ENCODE measurements around the gene ANKMY1.
"Not testable (repeated sequence)": the region's sequence is repeated elsewhere in the genome, so short reads cannot be mapped to it uniquely, and the experiment has no call there.

The ANKMY1 gene

DNA sequence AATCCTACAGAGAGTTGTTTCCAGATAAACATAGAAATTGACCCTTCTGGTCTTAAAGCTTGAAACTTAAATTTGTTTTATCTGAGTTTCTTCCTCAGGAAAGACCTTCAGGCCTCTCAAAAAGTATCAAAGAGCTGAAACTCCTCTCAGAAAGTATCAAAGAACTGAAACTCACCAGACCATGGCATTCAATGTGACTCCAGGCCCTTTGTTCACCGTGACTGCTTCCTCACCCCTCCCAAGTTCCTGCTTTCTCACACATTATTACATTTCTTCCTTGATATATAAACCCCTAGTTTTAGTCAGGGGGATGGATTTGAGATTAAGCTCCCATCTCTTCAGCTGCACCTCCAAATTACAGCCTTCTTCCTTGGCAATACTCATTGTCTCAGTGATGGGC is 6.0 kb downstream of the ANKMY1 start:
- H3K4me3 ChIP-seq (ENCODE audit: control insufficient read depth, low read depth, low read length) = no peak overlapping the region
- no peak for DNase-seq (ENCODE audit: low read depth)
- TF ChIP-seq, protein P1, sequence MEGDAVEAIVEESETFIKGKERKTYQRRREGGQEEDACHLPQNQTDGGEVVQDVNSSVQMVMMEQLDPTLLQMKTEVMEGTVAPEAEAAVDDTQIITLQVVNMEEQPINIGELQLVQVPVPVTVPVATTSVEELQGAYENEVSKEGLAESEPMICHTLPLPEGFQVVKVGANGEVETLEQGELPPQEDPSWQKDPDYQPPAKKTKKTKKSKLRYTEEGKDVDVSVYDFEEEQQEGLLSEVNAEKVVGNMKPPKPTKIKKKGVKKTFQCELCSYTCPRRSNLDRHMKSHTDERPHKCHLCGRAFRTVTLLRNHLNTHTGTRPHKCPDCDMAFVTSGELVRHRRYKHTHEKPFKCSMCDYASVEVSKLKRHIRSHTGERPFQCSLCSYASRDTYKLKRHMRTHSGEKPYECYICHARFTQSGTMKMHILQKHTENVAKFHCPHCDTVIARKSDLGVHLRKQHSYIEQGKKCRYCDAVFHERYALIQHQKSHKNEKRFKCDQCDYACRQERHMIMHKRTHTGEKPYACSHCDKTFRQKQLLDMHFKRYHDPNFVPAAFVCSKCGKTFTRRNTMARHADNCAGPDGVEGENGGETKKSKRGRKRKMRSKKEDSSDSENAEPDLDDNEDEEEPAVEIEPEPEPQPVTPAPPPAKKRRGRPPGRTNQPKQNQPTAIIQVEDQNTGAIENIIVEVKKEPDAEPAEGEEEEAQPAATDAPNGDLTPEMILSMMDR (IDR thresholded peaks at IDR 0.05; ENCODE audit: control insufficient read depth, insufficient read depth, low read depth, low read length, missing control alignments) = no peak

DNA sequence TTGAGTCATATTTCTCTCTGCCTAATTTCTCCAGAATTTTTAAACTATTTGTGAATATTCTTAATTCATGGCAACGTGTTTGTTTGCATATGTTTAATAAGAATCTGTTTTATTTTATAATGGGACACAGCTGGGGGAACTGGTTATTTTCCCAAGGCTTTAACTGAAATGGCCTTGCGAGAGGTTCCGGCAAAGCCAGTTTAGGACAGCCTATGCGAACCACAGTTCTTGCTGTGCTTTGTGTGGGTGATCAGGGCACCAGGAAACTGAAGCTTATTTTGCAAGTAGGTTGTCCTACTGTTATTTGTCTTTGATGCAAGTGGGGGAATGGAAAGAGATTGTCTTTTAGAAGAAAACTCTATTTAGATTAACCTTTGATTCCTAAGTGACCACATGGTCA is 6.5 kb downstream of the ANKMY1 start:
- TF ChIP-seq, protein P1 (IDR thresholded peaks at IDR 0.05; ENCODE audit: control insufficient read depth, insufficient read depth, low read depth, low read length, missing control alignments) = no peak
- no peak for DNase-seq (ENCODE audit: low read depth)
- H3K4me3 ChIP-seq (ENCODE audit: control insufficient read depth, low read depth, low read length) = no peak overlapping the region

DNA sequence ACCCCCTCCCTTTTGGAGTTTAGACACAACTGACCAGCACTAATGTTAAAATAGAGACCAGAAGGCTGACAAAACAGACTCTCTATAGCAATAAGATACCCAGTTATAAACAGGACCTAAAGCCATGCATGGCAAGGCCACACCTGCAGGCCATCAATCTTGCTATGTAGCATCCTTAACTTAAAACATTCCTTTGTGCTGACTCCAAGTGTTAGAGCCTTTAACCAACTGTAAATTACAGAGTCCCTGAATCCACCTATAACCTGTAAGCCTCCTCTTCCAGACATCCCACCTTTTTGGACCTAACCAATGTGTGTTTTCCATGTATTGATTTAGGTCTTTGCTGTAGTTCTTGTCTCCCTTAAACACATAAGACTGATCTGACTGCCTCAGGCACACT is 17.9 kb downstream of the ANKMY1 start:
- H3K4me3 ChIP-seq (ENCODE audit: control insufficient read depth, low read depth, low read length) = no peak overlapping the region
- no peak for DNase-seq (ENCODE audit: low read depth)
- TF ChIP-seq, protein P1 (IDR thresholded peaks at IDR 0.05; ENCODE audit: control insufficient read depth, insufficient read depth, low read depth, low read length, missing control alignments) = no peak

DNA sequence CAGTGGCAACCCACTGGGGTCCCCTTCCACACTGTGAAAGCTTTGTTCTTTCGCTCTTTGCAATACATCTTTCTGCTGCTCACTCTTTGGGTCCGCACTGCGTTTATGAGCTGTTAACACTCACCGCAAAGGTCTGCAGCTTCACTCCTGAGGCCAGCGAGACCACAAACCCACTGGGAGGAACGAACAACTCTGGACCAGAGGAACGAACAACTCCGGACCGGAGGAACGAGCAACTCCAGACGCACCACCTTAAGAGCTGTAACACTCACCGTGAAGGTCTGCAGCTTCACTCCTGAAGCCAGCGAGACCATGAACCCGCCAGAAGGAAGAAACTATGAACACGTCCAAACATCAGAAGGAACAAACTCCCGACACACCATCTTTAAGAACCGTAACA is 18.7 kb downstream of the ANKMY1 start:
- not testable (repeated sequence) for H3K4me3 ChIP-seq (ENCODE audit: control insufficient read depth, low read depth, low read length)

DNA sequence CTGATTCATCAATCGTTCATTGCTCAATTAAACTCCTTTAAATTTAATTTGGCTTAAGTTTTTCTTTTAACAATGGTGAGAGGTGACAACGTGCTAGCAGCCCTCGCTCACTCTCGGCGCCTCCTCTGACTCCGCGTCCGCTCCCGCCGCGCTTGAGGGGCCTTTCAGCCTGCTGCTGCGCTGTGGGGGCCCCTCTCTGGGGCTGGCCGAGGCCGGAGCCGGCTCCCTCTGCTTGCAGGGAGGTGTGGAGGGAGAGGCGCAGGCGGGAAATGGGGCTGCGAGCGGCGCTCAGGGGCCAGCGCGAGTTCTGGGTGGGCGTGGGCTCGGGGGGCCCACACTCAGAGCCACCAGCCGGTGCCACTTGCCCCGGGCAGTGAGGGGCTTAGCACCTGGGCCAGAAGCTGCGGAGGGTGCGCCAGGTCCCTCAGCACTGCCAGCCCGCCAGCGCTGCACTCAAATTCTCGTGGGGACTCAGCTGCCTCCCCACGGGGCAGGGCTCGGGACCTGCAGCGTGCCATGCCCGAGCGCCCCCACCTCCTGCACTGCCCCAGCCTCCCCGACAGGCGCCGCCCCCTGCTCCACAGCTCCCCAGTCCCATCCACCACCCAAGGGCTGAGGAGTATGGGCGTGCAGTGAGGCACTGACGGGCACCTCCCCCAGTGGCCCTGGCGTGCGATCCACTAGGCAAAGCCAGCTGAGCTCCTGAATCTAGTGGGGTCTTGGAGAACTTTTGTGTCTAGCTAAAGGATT is 19.6 kb downstream of the ANKMY1 start:
- no peak overlapping the region for H3K4me3 ChIP-seq (ENCODE audit: control insufficient read depth, low read depth, low read length)
- no peak for DNase-seq (ENCODE audit: low read depth)
- TF ChIP-seq, protein P1 (IDR thresholded peaks at IDR 0.05; ENCODE audit: control insufficient read depth, insufficient read depth, low read depth, low read length, missing control alignments) = no peak

More for the DNA sequence above, 18.7 kb downstream of the ANKMY1 start:
- not testable (repeated sequence) for DNase-seq (ENCODE audit: low read depth)

DNA sequence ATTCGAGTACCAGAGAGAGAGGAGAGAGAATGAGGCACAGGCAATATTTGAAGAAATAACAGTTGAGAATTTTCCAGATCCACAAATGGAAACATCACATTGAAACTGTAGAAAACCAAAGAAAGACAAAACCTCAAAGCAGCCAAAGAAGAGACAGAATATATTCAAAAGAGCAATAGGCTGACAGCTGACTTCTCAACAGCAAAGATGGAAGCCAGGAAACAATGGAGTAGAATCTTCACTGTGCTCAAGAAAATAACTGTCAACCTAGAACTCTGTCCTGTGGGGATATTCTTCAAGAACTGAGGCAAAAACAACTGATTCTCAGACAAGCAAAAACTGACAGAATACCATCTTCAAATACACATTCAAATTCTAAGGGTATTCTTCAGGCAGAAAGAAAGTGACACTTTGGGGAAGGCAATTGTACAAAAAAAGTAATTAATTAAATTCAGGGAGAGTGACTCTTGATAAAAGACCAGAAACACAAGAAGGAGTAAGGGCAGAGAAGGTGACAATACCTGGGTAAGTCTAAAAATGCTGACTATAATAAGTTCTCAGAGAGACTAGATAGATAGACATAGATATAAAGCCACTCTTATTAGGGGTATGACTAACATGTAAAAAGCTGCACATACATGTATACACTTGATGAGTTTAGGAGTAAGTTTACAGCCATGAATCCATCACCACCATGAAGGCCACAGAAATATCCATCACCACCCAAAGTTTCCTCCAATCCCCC is 25.6 kb downstream of the ANKMY1 start:
- H3K4me3 ChIP-seq (ENCODE audit: control insufficient read depth, low read depth, low read length) = no peak overlapping the region
- DNase-seq (ENCODE audit: low read depth) = no peak
- TF ChIP-seq, protein P1 (IDR thresholded peaks at IDR 0.05; ENCODE audit: control insufficient read depth, insufficient read depth, low read depth, low read length, missing control alignments) = no peak

DNA sequence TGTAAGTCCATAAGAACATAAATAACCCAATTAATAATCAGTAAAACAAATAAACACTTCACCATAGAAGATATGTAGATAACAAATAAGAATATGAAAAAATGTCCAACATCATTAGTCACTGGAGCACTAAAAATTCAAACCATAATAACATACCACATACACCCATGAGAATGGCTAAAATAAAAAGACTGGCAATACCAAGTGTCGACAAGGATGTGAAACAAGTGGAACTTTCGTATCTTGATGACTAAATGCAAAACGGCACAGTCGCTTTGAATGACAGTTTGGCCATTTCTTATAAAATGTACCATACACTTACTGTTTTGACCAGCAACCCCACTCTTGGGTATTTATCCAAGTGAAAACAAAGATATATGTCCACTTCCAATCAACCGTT is 26.8 kb downstream of the ANKMY1 start:
- no peak for DNase-seq (ENCODE audit: low read depth)
- TF ChIP-seq, protein P1 (IDR thresholded peaks at IDR 0.05; ENCODE audit: control insufficient read depth, insufficient read depth, low read depth, low read length, missing control alignments) = no peak
- no peak overlapping the region for H3K4me3 ChIP-seq (ENCODE audit: control insufficient read depth, low read depth, low read length)

Measured in AG09309 (cell line).